Measurements from ENCODE around the gene LPCAT3. TPM values are rescaled to one million over a fixed set of nuclear protein-coding genes. Genes with fewer than 3 reads are reported as not detected.

Gene LPCAT3
- total and polyA plus RNA-seq, 2 of the 13 experiments (the other 11 are each of a cell fraction or from before 2014, with no cell fraction given): 44.5 to 64.3 TPM

DNA sequence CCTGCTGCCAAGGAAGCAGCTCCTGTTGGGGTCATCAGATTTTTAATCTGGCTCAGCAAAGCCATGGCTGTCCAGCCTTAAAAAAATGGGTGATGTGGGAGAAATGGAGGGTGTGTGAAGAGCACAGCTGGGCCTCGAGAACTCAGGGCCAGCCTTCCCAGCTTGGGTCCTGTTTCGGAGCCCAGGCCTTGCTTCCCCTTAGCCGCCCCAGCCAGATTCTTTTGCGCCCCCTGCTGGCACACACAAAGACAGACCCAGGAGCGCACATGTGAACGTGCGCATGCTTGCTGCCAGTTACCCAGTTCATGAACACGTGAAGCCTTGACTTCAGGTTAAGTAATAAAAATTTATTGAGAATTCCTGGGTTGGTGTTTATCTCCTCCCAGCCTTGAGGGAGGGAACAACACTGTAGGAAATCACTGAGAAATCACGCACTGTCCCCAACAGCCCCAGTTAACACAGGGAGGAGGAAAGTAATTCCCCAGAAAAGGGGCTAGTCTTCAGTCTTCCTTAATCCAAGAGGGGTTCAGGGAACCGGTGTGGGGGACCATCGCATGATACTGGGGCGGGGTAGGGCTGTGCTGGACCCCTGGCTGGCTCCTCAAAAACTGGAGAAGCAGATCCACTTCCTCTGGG lies 53.1 kb downstream of the LPCAT3 start (continued):
- TF ChIP-seq, protein P1, sequence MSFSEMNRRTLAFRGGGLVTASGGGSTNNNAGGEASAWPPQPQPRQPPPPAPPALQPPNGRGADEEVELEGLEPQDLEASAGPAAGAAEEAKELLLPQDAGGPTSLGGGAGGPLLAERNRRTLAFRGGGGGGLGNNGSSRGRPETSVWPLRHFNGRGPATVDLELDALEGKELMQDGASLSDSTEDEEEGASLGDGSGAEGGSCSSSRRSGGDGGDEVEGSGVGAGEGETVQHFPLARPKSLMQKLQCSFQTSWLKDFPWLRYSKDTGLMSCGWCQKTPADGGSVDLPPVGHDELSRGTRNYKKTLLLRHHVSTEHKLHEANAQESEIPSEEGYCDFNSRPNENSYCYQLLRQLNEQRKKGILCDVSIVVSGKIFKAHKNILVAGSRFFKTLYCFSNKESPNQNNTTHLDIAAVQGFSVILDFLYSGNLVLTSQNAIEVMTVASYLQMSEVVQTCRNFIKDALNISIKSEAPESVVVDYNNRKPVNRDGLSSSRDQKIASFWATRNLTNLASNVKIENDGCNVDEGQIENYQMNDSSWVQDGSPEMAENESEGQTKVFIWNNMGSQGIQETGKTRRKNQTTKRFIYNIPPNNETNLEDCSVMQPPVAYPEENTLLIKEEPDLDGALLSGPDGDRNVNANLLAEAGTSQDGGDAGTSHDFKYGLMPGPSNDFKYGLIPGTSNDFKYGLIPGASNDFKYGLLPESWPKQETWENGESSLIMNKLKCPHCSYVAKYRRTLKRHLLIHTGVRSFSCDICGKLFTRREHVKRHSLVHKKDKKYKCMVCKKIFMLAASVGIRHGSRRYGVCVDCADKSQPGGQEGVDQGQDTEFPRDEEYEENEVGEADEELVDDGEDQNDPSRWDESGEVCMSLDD (CRISPR knock-in tag; IDR thresholded peaks at IDR 0.05; ENCODE audit: borderline replicate concordance): 0 out of 2 replicates have a peak, but pooled peaks have one; percentile 31
- TF ChIP-seq, protein P2, sequence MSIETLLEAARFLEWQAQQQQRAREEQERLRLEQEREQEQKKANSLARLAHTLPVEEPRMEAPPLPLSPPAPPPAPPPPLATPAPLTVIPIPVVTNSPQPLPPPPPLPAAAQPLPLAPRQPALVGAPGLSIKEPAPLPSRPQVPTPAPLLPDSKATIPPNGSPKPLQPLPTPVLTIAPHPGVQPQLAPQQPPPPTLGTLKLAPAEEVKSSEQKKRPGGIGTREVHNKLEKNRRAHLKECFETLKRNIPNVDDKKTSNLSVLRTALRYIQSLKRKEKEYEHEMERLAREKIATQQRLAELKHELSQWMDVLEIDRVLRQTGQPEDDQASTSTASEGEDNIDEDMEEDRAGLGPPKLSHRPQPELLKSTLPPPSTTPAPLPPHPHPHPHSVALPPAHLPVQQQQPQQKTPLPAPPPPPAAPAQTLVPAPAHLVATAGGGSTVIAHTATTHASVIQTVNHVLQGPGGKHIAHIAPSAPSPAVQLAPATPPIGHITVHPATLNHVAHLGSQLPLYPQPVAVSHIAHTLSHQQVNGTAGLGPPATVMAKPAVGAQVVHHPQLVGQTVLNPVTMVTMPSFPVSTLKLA (IDR thresholded peaks at IDR 0.05): peak; percentile 30; the same call in 1 of the 2 replicates
- peak; percentile 74 for TF ChIP-seq STAG1 (CRISPR knock-in tag; IDR thresholded peaks at IDR 0.05)
- TF ChIP-seq KLF11 (CRISPR knock-in tag; IDR thresholded peaks at IDR 0.05): 0 out of 2 replicates have a peak, but pooled peaks have one; percentile 59
- TF ChIP-seq, protein P3, sequence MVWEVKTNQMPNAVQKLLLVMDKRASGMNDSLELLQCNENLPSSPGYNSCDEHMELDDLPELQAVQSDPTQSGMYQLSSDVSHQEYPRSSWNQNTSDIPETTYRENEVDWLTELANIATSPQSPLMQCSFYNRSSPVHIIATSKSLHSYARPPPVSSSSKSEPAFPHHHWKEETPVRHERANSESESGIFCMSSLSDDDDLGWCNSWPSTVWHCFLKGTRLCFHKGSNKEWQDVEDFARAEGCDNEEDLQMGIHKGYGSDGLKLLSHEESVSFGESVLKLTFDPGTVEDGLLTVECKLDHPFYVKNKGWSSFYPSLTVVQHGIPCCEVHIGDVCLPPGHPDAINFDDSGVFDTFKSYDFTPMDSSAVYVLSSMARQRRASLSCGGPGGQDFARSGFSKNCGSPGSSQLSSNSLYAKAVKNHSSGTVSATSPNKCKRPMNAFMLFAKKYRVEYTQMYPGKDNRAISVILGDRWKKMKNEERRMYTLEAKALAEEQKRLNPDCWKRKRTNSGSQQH (CRISPR knock-in tag; IDR thresholded peaks at IDR 0.05; ENCODE audit: low read depth): 0 out of 2 replicates have a peak, but pooled peaks have one; percentile 29
- TF ChIP-seq HMGXB4 (CRISPR knock-in tag; IDR thresholded peaks at IDR 0.05; ENCODE audit: borderline replicate concordance in 1 of 2, low read depth in 1 of 2): 0 out of 4 replicates have a peak, but pooled peaks have one; percentile 35 to 54
- 0 out of 2 replicates have a peak, but pooled peaks have one; percentile 27 for TF ChIP-seq MXD3 (CRISPR knock-in tag; IDR thresholded peaks at IDR 0.05)
- TF ChIP-seq RAD21 (CRISPR knock-in tag; IDR thresholded peaks at IDR 0.05): peak; percentile 65
- TF ChIP-seq FOXA3 (CRISPR knock-in tag; IDR thresholded peaks at IDR 0.05): peak; percentile 30; the same call in 1 of the 2 replicates
- TF ChIP-seq SMC3 (IDR thresholded peaks at IDR 0.05; ENCODE audit: low read length): peak; percentile 75
- no peak for TF ChIP-seq ZNF329 (CRISPR knock-in tag; IDR thresholded peaks at IDR 0.05; ENCODE audit: low read depth)
- TF ChIP-seq, protein P4, sequence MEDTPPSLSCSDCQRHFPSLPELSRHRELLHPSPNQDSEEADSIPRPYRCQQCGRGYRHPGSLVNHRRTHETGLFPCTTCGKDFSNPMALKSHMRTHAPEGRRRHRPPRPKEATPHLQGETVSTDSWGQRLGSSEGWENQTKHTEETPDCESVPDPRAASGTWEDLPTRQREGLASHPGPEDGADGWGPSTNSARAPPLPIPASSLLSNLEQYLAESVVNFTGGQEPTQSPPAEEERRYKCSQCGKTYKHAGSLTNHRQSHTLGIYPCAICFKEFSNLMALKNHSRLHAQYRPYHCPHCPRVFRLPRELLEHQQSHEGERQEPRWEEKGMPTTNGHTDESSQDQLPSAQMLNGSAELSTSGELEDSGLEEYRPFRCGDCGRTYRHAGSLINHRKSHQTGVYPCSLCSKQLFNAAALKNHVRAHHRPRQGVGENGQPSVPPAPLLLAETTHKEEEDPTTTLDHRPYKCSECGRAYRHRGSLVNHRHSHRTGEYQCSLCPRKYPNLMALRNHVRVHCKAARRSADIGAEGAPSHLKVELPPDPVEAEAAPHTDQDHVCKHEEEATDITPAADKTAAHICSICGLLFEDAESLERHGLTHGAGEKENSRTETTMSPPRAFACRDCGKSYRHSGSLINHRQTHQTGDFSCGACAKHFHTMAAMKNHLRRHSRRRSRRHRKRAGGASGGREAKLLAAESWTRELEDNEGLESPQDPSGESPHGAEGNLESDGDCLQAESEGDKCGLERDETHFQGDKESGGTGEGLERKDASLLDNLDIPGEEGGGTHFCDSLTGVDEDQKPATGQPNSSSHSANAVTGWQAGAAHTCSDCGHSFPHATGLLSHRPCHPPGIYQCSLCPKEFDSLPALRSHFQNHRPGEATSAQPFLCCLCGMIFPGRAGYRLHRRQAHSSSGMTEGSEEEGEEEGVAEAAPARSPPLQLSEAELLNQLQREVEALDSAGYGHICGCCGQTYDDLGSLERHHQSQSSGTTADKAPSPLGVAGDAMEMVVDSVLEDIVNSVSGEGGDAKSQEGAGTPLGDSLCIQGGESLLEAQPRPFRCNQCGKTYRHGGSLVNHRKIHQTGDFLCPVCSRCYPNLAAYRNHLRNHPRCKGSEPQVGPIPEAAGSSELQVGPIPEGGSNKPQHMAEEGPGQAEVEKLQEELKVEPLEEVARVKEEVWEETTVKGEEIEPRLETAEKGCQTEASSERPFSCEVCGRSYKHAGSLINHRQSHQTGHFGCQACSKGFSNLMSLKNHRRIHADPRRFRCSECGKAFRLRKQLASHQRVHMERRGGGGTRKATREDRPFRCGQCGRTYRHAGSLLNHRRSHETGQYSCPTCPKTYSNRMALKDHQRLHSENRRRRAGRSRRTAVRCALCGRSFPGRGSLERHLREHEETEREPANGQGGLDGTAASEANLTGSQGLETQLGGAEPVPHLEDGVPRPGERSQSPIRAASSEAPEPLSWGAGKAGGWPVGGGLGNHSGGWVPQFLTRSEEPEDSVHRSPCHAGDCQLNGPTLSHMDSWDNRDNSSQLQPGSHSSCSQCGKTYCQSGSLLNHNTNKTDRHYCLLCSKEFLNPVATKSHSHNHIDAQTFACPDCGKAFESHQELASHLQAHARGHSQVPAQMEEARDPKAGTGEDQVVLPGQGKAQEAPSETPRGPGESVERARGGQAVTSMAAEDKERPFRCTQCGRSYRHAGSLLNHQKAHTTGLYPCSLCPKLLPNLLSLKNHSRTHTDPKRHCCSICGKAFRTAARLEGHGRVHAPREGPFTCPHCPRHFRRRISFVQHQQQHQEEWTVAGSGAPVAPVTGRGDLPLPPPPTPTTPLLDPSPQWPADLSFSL (CRISPR knock-in tag; IDR thresholded peaks at IDR 0.05): no peak
- TF ChIP-seq SAP130 (CRISPR knock-in tag; IDR thresholded peaks at IDR 0.05; ENCODE audit: low read depth): peak; percentile 61

Measured in HepG2 (cell line).